Thymus (tissue), 11 donors: ENCODE data around the gene CDCA7L. TPM values are rescaled to one million over a fixed set of nuclear protein-coding genes. Genes with fewer than 3 reads are reported as not detected.

Source experiments
- DNase-seq, 9 donors: peaks; one replicate each; pipeline ENCODE4 v3.0.0-alpha.2; 2013; ENCODE audit warnings: low spot score in 9 of 9, low read depth in 6 of 9, missing footprints in 1 of 9
- H3K27ac ChIP-seq, 2 donors: one replicate each; pipeline ENCODE4 v1.5.1; 2013; ENCODE audit warnings: control low read depth in 1 of 2, low read depth in 1 of 2, low read length in 1 of 2, mild to moderate bottlenecking in 1 of 2, moderate library complexity in 1 of 2
- H3K27me3 ChIP-seq, 2 donors: one replicate each; pipeline ENCODE4 v1.5.1; 2013; ENCODE audit warnings: low read length in 1 of 2; ENCODE audit not compliant: control insufficient read depth in 2 of 2, insufficient read depth in 1 of 2
- H3K36me3 ChIP-seq, 2 donors: one replicate each; pipeline ENCODE4 v1.5.1; 2013; ENCODE audit warnings: low read length in 1 of 2, mild to moderate bottlenecking in 1 of 2, moderate library complexity in 1 of 2; ENCODE audit not compliant: control insufficient read depth in 2 of 2, insufficient read depth in 2 of 2
- H3K4me1 ChIP-seq, 2 donors: one replicate each; pipeline ENCODE4 v1.5.1; 2013; ENCODE audit warnings: low read length in 2 of 2; ENCODE audit not compliant: control insufficient read depth in 2 of 2, insufficient read depth in 2 of 2
- H3K4me3 ChIP-seq, 2 donors: one replicate each; pipeline ENCODE4 v1.5.1; 2013; ENCODE audit warnings: low read length in 2 of 2, control low read depth in 1 of 2, mild to moderate bottlenecking in 1 of 2
- H3K9me3 ChIP-seq, 2 donors: one replicate each; pipeline ENCODE4 v1.5.1; 2013; ENCODE audit warnings: low read length in 1 of 2, mild to moderate bottlenecking in 1 of 2; ENCODE audit not compliant: control insufficient read depth in 2 of 2, insufficient read depth in 1 of 2
- WGBS: extraction: QIAGEN DNeasy Blood & Tissue Kit; methylation state at CpG from one replicate; pipeline ENCODE4 v1.1.7; 2013; 5-methylcytosine and 5-hydroxymethylcytosine counted together
- polyA plus RNA-seq: library from polyadenylated mRNA; stranded (reverse); fragments of 200-250 nt; gene quantifications from one replicate; pipeline ENCODE4 v1.2.3, GENCODE V29; 2013
- total RNA-seq: library from RNA; stranded (reverse); fragments of 120-200 nt; gene quantifications from one replicate; pipeline ENCODE4 v1.2.4, GENCODE V29; 2013
- donor health status: healthy.

Gene CDCA7L
- total and polyA plus RNA-seq, 2 donors, result 31.4 to 73.8 TPM

GRCh38 chr7:21969822-21970221, 24.1 kb upstream of the CDCA7L start:
- Histone ChIP-seq H3K27me3 (no peaks in the 10 kb centered on the region), H3K4me1 (peaks cover 4 to 7% of the 10 kb centered on the region in 2 donors), H3K9me3 (peaks cover 0 to 11% of the 10 kb centered on the region in 2 donors), H3K27ac (no peak overlapping the region), H3K4me3 (no peak overlapping the region), H3K36me3 (no peaks in the 10 kb centered on the region)
- DNase-seq, result no peak

- H3K27me3 ChIP-seq, result no peaks in the 10 kb centered on the region
- H3K9me3 ChIP-seq, result peaks cover 0 to 11% of the 10 kb centered on the region in 2 donors
- WGBS, result 19% methylated on average over 8 of the region's 8 CpGs
- peaks cover 4 to 7% of the 10 kb centered on the region in 2 donors for H3K4me1 ChIP-seq
- H3K27ac ChIP-seq, result peak overlapping the region in 1 of 2 donors; percentile 11
- no peaks in the 10 kb centered on the region for H3K36me3 ChIP-seq
- peak in 1 of 9 donors; percentile 25 for DNase-seq
- H3K4me3 ChIP-seq, result no peak overlapping the region
These were observed 21.9 kb upstream of the CDCA7L start for GRCh38 chr7:21967598-21968003.

- H3K4me3 ChIP-seq, result no peak overlapping the region
- no peak overlapping the region for H3K27ac ChIP-seq
- no peaks in the 10 kb centered on the region for H3K27me3 ChIP-seq
- WGBS, result 27% methylated on average over 1 of the region's 1 CpG
- H3K36me3 ChIP-seq, result no peaks in the 10 kb centered on the region
- H3K9me3 ChIP-seq, result no peaks in the 10 kb centered on the region
- peaks cover 4 to 7% of the 10 kb centered on the region in 2 donors for H3K4me1 ChIP-seq
- no peak for DNase-seq
These were observed 20.6 kb upstream of the CDCA7L start for GRCh38 chr7:21966271-21966670.

GRCh38 chr7:21965291-21965690, 19.6 kb upstream of the CDCA7L start:
- Histone ChIP-seq H3K27me3 (no peaks in the 10 kb centered on the region), H3K9me3 (no peaks in the 10 kb centered on the region), H3K36me3 (no peaks in the 10 kb centered on the region), H3K4me1 (peaks cover 4 to 7% of the 10 kb centered on the region in 2 donors), H3K27ac (no peak overlapping the region), H3K4me3 (no peak overlapping the region)
- WGBS, result 87% methylated on average over 1 of the region's 1 CpG
- DNase-seq, result no peak

GRCh38 chr7:21962677-21963076, 17.0 kb upstream of the CDCA7L start:
- no peak for DNase-seq
- Histone ChIP-seq H3K4me1 (peaks cover 3 to 4% of the 10 kb centered on the region in 2 donors), H3K27me3 (no peaks in the 10 kb centered on the region), H3K4me3 (no peak overlapping the region), H3K36me3 (no peaks in the 10 kb centered on the region), H3K27ac (no peak overlapping the region), H3K9me3 (no peaks in the 10 kb centered on the region)
- WGBS, result 98% methylated on average over 9 of the region's 9 CpGs

GRCh38 chr7:21960922-21961321, 15.2 kb upstream of the CDCA7L start:
- Histone ChIP-seq H3K36me3 (no peaks in the 10 kb centered on the region), H3K27me3 (no peaks in the 10 kb centered on the region), H3K9me3 (no peaks in the 10 kb centered on the region), H3K27ac (no peak overlapping the region), H3K4me3 (no peak overlapping the region), H3K4me1 (no peaks in the 10 kb centered on the region)
- DNase-seq, result no peak
- WGBS, result 96% methylated on average over 3 of the region's 3 CpGs

- H3K4me3 ChIP-seq, result no peak overlapping the region
- H3K4me1 ChIP-seq, result no peaks in the 10 kb centered on the region
- no peak overlapping the region for H3K27ac ChIP-seq
- WGBS, result 99% methylated on average over 3 of the region's 3 CpGs
- no peak for DNase-seq
- H3K36me3 ChIP-seq, result no peaks in the 10 kb centered on the region
- H3K9me3 ChIP-seq, result no peaks in the 10 kb centered on the region
- H3K27me3 ChIP-seq, result no peaks in the 10 kb centered on the region
These were observed 13.7 kb upstream of the CDCA7L start for GRCh38 chr7:21959387-21959776.

GRCh38 chr7:21953781-21954180, 8.1 kb upstream of the CDCA7L start:
- WGBS, result over 99% methylated on average over 3 of the region's 3 CpGs
- Histone ChIP-seq H3K36me3 (no peaks in the 10 kb centered on the region), H3K9me3 (no peaks in the 10 kb centered on the region), H3K27ac (no peak overlapping the region), H3K4me3 (no peak overlapping the region), H3K4me1 (peaks cover 0 to 2% of the 10 kb centered on the region in 2 donors), H3K27me3 (no peaks in the 10 kb centered on the region)
- no peak for DNase-seq

- Histone ChIP-seq H3K27me3 (no peaks in the 10 kb centered on the region), H3K4me1 (peaks cover 0 to 16% of the 10 kb centered on the region in 2 donors), H3K36me3 (no peaks in the 10 kb centered on the region), H3K27ac (no peak overlapping the region), H3K9me3 (no peaks in the 10 kb centered on the region), H3K4me3 (no peak overlapping the region)
- DNase-seq, result no peak
- WGBS, result 59% methylated on average over 8 of the region's 8 CpGs
These were observed 3.3 kb upstream of the CDCA7L start for GRCh38 chr7:21948887-21949540.
